Left renal cortex interstitium (tissue), 4 donors: ENCODE data around the gene SULT1B1. TPM values are rescaled to one million over a fixed set of nuclear protein-coding genes. Genes with fewer than 3 reads are reported as not detected.

ENCODE experiments used
- DNase-seq, 4 donors: peaks; one replicate each; pipeline ENCODE4 v3.0.0-alpha.2; 2013; ENCODE audit warnings: low read depth in 4 of 4, low spot score in 2 of 4, missing footprints in 1 of 4
- polyA plus RNA-seq, 4 donors: library from polyadenylated mRNA; unstranded; fragments of 120-200 nt; gene quantifications; one replicate each; pipeline ENCODE4 v1.2.1, GENCODE V29; 2013; ENCODE audit not compliant: insufficient read length in 4 of 4

Gene SULT1B1
- polyA plus RNA-seq, 4 donors, result 0.51 to 0.90 (median 0.68) TPM

- no peak for DNase-seq
Observed at GRCh38 chr4:69750346-69750745, 10.1 kb downstream of the SULT1B1 start.

- DNase-seq, result no peak
Observed at GRCh38 chr4:69749771-69750170, 10.6 kb downstream of the SULT1B1 start.

GRCh38 chr4:69748173-69748572 is 12.2 kb downstream of the SULT1B1 start:
- DNase-seq, result no peak

GRCh38 chr4:69744157-69744478 is 16.3 kb downstream of the SULT1B1 start:
- no peak for DNase-seq

GRCh38 chr4:69743476-69744156 is 16.8 kb downstream of the SULT1B1 start:
- no peak for DNase-seq

GRCh38 chr4:69742596-69742995 is 17.8 kb downstream of the SULT1B1 start:
- no peak for DNase-seq

- no peak for DNase-seq
Observed at GRCh38 chr4:69738872-69739271, 21.5 kb downstream of the SULT1B1 start.

GRCh38 chr4:69735119-69735518 is 25.3 kb downstream of the SULT1B1 start:
- DNase-seq, result no peak

GRCh38 chr4:69731847-69732246 is 28.6 kb downstream of the SULT1B1 start:
- no peak for DNase-seq

GRCh38 chr4:69731241-69731640 is 29.2 kb downstream of the SULT1B1 start:
- no peak for DNase-seq

GRCh38 chr4:69730002-69730401 is 30.4 kb downstream of the SULT1B1 start:
- no peak for DNase-seq

GRCh38 chr4:69727926-69728325 is 32.5 kb downstream of the SULT1B1 start:
- no peak for DNase-seq

GRCh38 chr4:69727426-69727825 is 33.0 kb downstream of the SULT1B1 start:
- no peak for DNase-seq

GRCh38 chr4:69726971-69727370 is 33.4 kb downstream of the SULT1B1 start:
- no peak for DNase-seq

- no peak for DNase-seq
Observed at GRCh38 chr4:69718396-69719271, 41.8 kb downstream of the SULT1B1 start.

GRCh38 chr4:69717778-69718177 is 42.6 kb downstream of the SULT1B1 start:
- no peak for DNase-seq

- DNase-seq, result no peak
Observed at GRCh38 chr4:69716654-69717053, 43.8 kb downstream of the SULT1B1 start.

- DNase-seq, result no peak
Observed at GRCh38 chr4:69714086-69714485, 46.3 kb downstream of the SULT1B1 start.

GRCh38 chr4:69713593-69713992 is 46.8 kb downstream of the SULT1B1 start:
- DNase-seq, result no peak

- no peak for DNase-seq
Observed at GRCh38 chr4:69710580-69710979, 49.8 kb downstream of the SULT1B1 start.

GRCh38 chr4:69708211-69708610 is 52.2 kb downstream of the SULT1B1 start:
- no peak for DNase-seq

- no peak for DNase-seq
Observed at GRCh38 chr4:69707807-69708206, 52.6 kb downstream of the SULT1B1 start.
